ENCODE data around the gene AKNA. TPM values are rescaled to one million over a fixed set of nuclear protein-coding genes. Genes with fewer than 3 reads are reported as not detected.

AKNA gene
- polyA plus RNA-seq, 1 of the 3 experiments (the other 2 are of a cell fraction): 0.84 TPM

- no peaks in the 10 kb centered on the region for H4K20me1 ChIP-seq (ENCODE audit: insufficient read depth)
- CTCF ChIA-PET: interaction anchor here (0.7 to 3.6 kb wide), 3 partner anchors 10 to 658 kb away, joined by 3 to 22 read pairs (median 3); no protein-coding TSS in a partner anchor
- 94% methylated on average over 5 of the region's 5 CpGs for WGBS (ENCODE audit: low lambda C conversion rate)
Measured at GRCh38 chr9:114395768-114396167, 8.0 kb upstream of the AKNA start.

More at GRCh38 chr9:114395768-114396167, 8.0 kb upstream of the AKNA start:
- Histone ChIP-seq H3K79me2 (ENCODE audit: insufficient read depth) (no peaks in the 10 kb centered on the region), H3K4me2 (no peak overlapping the region), H3K27me3 (ENCODE audit: insufficient read depth) (no peaks in the 10 kb centered on the region), H3K9me2 (no peaks in the 10 kb centered on the region), H3F3A (replicated peaks; ENCODE audit: insufficient read depth) (peaks cover 12% of the 10 kb centered on the region), H3K4me3 (ENCODE audit: low read depth in 2 of 2, low read length in 1 of 2) (no peak overlapping the region), H2AFZ (ENCODE audit: low read depth) (no peak overlapping the region), H3K9me3 (no peaks in the 10 kb centered on the region), H3K36me3 (replicated peaks in 1 of 2; ENCODE audit: control insufficient read depth in 1 of 2, insufficient read depth in 2 of 2, low read length in 1 of 2) (no peaks in the 10 kb centered on the region), H3K4me1 (ENCODE audit: control insufficient read depth in 1 of 2, insufficient read depth in 2 of 2, low read depth in 1 of 2, low read length in 1 of 2) (peaks cover 0 to 22% of the 10 kb centered on the region in 2 experiments; a peak in 1 of 4 replicates), H3K9ac (no peak overlapping the region), H3K27ac (ENCODE audit: low read depth in 2 of 2, low read length in 1 of 2) (peak overlapping the region in 1 of 2 experiments; percentile 18; a peak in 1 of 4 replicates)
- no peak for DNase-seq
- TF ChIP-seq ZBTB33 (IDR thresholded peaks at IDR 0.05; ENCODE audit: borderline replicate concordance, low read depth) (no peak), GABPA (IDR thresholded peaks at IDR 0.05; ENCODE audit: low read depth) (no peak), TAF1 (IDR thresholded peaks at IDR 0.05; ENCODE audit: borderline replicate concordance, low read depth, low read length) (no peak), IRF3 (IDR thresholded peaks at IDR 0.05; ENCODE audit: low read depth, low read length) (no peak), ELF1 (IDR thresholded peaks at IDR 0.05) (no peak), MAX (IDR thresholded peaks at IDR 0.05; ENCODE audit: low read depth) (no peak), GATA2 (CRISPR knock-in tag; IDR thresholded peaks at IDR 0.05) (no peak), FOXM1 (IDR thresholded peaks at IDR 0.05; ENCODE audit: low read depth) (no peak), JUND (IDR thresholded peaks at IDR 0.05) (no peak), EP300 (IDR thresholded peaks at IDR 0.05; ENCODE audit: borderline replicate concordance in 1 of 2, low read depth in 1 of 2, low read length in 1 of 2) (no peak), CHD2 (IDR thresholded peaks at IDR 0.05; ENCODE audit: low read length, partially characterized antibody) (no peak), SIN3A (IDR thresholded peaks at IDR 0.05; ENCODE audit: borderline replicate concordance, low read depth, low read length) (no peak)
- TF ChIP-seq, protein P1, sequence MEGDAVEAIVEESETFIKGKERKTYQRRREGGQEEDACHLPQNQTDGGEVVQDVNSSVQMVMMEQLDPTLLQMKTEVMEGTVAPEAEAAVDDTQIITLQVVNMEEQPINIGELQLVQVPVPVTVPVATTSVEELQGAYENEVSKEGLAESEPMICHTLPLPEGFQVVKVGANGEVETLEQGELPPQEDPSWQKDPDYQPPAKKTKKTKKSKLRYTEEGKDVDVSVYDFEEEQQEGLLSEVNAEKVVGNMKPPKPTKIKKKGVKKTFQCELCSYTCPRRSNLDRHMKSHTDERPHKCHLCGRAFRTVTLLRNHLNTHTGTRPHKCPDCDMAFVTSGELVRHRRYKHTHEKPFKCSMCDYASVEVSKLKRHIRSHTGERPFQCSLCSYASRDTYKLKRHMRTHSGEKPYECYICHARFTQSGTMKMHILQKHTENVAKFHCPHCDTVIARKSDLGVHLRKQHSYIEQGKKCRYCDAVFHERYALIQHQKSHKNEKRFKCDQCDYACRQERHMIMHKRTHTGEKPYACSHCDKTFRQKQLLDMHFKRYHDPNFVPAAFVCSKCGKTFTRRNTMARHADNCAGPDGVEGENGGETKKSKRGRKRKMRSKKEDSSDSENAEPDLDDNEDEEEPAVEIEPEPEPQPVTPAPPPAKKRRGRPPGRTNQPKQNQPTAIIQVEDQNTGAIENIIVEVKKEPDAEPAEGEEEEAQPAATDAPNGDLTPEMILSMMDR (IDR thresholded peaks at IDR 0.05): no peak
- TF ChIP-seq, protein P2, sequence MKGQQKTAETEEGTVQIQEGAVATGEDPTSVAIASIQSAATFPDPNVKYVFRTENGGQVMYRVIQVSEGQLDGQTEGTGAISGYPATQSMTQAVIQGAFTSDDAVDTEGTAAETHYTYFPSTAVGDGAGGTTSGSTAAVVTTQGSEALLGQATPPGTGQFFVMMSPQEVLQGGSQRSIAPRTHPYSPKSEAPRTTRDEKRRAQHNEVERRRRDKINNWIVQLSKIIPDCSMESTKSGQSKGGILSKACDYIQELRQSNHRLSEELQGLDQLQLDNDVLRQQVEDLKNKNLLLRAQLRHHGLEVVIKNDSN (IDR thresholded peaks at IDR 0.05; ENCODE audit: borderline replicate concordance, low read depth): no peak
- POLR2A ChIA-PET: no interaction called here
